K562 (cell line): ENCODE results near the gene LAMB3. TPM values are rescaled to one million over a fixed set of nuclear protein-coding genes. Genes with fewer than 3 reads are reported as not detected.

Experiments used
- ARID1B ChIP-seq: fragments of 450-650 bp; IDR thresholded peaks from 2 replicates; pipeline ENCODE4 v1.6.1; 2016; ENCODE audit warnings: antibody characterized with exemption, mild to moderate bottlenecking, inconsistent platforms
- HDAC1 ChIP-seq, 2 experiments: fragments of 450-650 bp; IDR thresholded peaks; 2 replicates each; pipeline ENCODE4 v1.6.1; 2016 to 2017; ENCODE audit warnings: inconsistent platforms in 1 of 2, mild to moderate bottlenecking in 1 of 2, moderate library complexity in 1 of 2
- IRF9 ChIP-seq: fragments of 450-650 bp; IDR thresholded peaks from 2 replicates; pipeline ENCODE4 v1.6.1; 2016; ENCODE audit warnings: missing biosample characterization, missing genetic modification characterization
- JUN ChIP-seq, 2 experiments: sonication (generic) in 1 of 2; formaldehyde crosslinking in 1 of 2; IDR thresholded peaks; 2 replicates each; pipeline versions ENCODE4 v1.6.1 to v1.8.0; 2012 to 2022; ENCODE audit warnings: borderline replicate concordance in 2 of 2, mild to moderate bottlenecking in 2 of 2, improper control_type of control experiment in 1 of 2, low read depth in 1 of 2, low read length in 1 of 2, missing genetic modification reagents in 1 of 2
- MAFK ChIP-seq: IDR thresholded peaks from 2 replicates; pipeline ENCODE4 v1.6.1; 2011; ENCODE audit warnings: low read length, improper control_type of control experiment
- MEF2D ChIP-seq: conservative IDR thresholded peaks from 2 replicates; pipeline ENCODE4 v1.6.1; 2016; ENCODE audit warnings: low read depth, missing genetic modification characterization, missing compliant biosample characterization
- MYC ChIP-seq, 2 experiments: fragments of 250-450 bp in 1 of 2; sonication (Bioruptor Pico) in 1 of 2; IDR thresholded peaks; 2 replicates each; pipeline versions ENCODE4 v1.5.1 to v1.6.1; 2012 to 2021; ENCODE audit warnings: low read depth in 2 of 2, borderline replicate concordance in 1 of 2, improper control_type of control experiment in 1 of 2, low read length in 1 of 2, mild to moderate bottlenecking in 1 of 2, moderate library complexity in 1 of 2
- NCOA1 ChIP-seq: fragments of 450-650 bp; IDR thresholded peaks from 2 replicates; pipeline ENCODE4 v1.6.1; 2016; ENCODE audit warnings: low read depth
- NEUROD1 ChIP-seq: fragments of 150-350 bp; IDR thresholded peaks from 2 replicates; pipeline ENCODE4 v1.6.1; 2014; ENCODE audit warnings: borderline replicate concordance, low read length, low read depth; ENCODE audit not compliant: partially characterized antibody
- NR2C1 ChIP-seq, 2 experiments: fragments of 450-650 bp; IDR thresholded peaks; 2 replicates each; pipeline ENCODE4 v1.6.1; 2017; ENCODE audit warnings: mild to moderate bottlenecking in 2 of 2, antibody characterized with exemption in 1 of 2, inconsistent platforms in 1 of 2, missing compliant biosample characterization in 1 of 2, missing genetic modification characterization in 1 of 2
- POU5F1 ChIP-seq: fragments of 150-350 bp; IDR thresholded peaks from 2 replicates; pipeline ENCODE4 v1.6.1; 2014; ENCODE audit warnings: borderline replicate concordance, low read length, low read depth, mild to moderate bottlenecking; ENCODE audit not compliant: partially characterized antibody
- PYGO2 ChIP-seq: fragments of 450-650 bp; IDR thresholded peaks from 2 replicates; pipeline ENCODE4 v1.6.1; 2016; ENCODE audit warnings: mild to moderate bottlenecking, missing genetic modification characterization, moderate library complexity, missing compliant biosample characterization
- RREB1 ChIP-seq: fragments of 250-450 bp; sonication (Bioruptor Pico); IDR thresholded peaks from 2 replicates; pipeline ENCODE4 v1.4.0; 2020
- SMARCA4 ChIP-seq: fragments of 450-650 bp; IDR thresholded peaks from 2 replicates; pipeline ENCODE4 v1.6.1; 2016
- TBL1XR1 ChIP-seq, 2 experiments: IDR thresholded peaks; 2 replicates each; pipeline ENCODE4 v1.6.1; 2012; ENCODE audit warnings: improper control_type of control experiment in 2 of 2, low read length in 2 of 2, mild to moderate bottlenecking in 1 of 2
- ZNF175 ChIP-seq: fragments of 200-800 bp; sonication (Bioruptor generic); IDR thresholded peaks from 2 replicates; pipeline ENCODE4 v1.6.1; 2016; ENCODE audit warnings: low read depth, mild to moderate bottlenecking, missing genetic modification characterization, missing compliant biosample characterization
- ZNF263 ChIP-seq: sonication (generic); formaldehyde crosslinking; IDR thresholded peaks from 2 replicates; pipeline ENCODE4 v1.8.0; 2022; ENCODE audit warnings: mild to moderate bottlenecking, missing genetic modification reagents, borderline replicate concordance
- ZNF589 ChIP-seq: fragments of 200-800 bp; sonication (Bioruptor generic); IDR thresholded peaks from 2 replicates; pipeline ENCODE4 v1.6.1; 2016; ENCODE audit warnings: low read depth, missing genetic modification characterization, missing compliant biosample characterization
- ZSCAN32 ChIP-seq: fragments of 450-650 bp; formaldehyde crosslinking; IDR thresholded peaks from 2 replicates; pipeline ENCODE4 v1.4.0; 2020; ENCODE audit warnings: mild to moderate bottlenecking, moderate library complexity
- polyA plus RNA-seq, 8 experiments: library from polyadenylated mRNA; depleted of rRNA in 4 of 8; stranded (reverse) in 5 of 8; unstranded in 3 of 8; fragments of >200 nt; fragmentation: Nextera tagmentation in 2 of 8; fragmentation: Illumina TruSeq in 1 of 8; extraction: Ambion mirVana in 2 of 8; extraction: Trizol in 1 of 8; gene quantifications; 2 replicates each; pipeline versions ENCODE4 v1.2.1 to v1.2.3, GENCODE V29; 2011 to 2014; ENCODE audit warnings: inconsistent platforms in 1 of 8, missing spikeins in 1 of 8
- total RNA-seq, 7 experiments: library from RNA; depleted of rRNA in 6 of 7; stranded (reverse); fragments of >200 nt in 6 of 7; fragmentation: Illumina TruSeq in 2 of 7; extraction: Trizol in 2 of 7; gene quantifications; 2 replicates each; pipeline versions ENCODE4 v1.2.1 to v1.2.3, GENCODE V29; 2011 to 2021; ENCODE audit warnings: low replicate concordance in 1 of 7

The LAMB3 gene
- total and polyA plus RNA-seq, 9 of the 15 experiments (the other 6 are each of a cell fraction or from before 2014, with no cell fraction given), result 0.08 to 1.3 (median 0.91) TPM

- TF ChIP-seq RREB1 (CRISPR knock-in tag) (peak; percentile 6; the same call in 1 of the 2 replicates), ZNF175 (CRISPR knock-in tag) (peak; percentile 75; the same call in 1 of the 2 replicates), PYGO2 (tag) (peak; percentile 59; the same call in 1 of the 2 replicates), MYC (IDR thresholded peaks at IDR 0.05; ENCODE audit: low read depth, low read length) (peak; percentile 78), MYC (CRISPR knock-in tag; IDR thresholded peaks at IDR 0.05; ENCODE audit: borderline replicate concordance, low read depth) (peak; percentile 35; the same call in 1 of the 2 replicates), NR2C1 (IDR thresholded peaks at IDR 0.05) (no peak), NR2C1 (tag; IDR thresholded peaks at IDR 0.05) (peak; percentile 69), ZNF589 (CRISPR knock-in tag) (peak; percentile 66), ZNF263 (CRISPR knock-in tag) (no peak), POU5F1 (no peak), ZSCAN32 (CRISPR knock-in tag) (peak; percentile 85), NEUROD1 (peak; percentile 50), JUN (IDR thresholded peaks at IDR 0.05; ENCODE audit: borderline replicate concordance, low read depth, low read length) (peak; percentile 64), JUN (CRISPR knock-in tag; IDR thresholded peaks at IDR 0.05; ENCODE audit: borderline replicate concordance) (no peak), TBL1XR1 (IDR thresholded peaks at IDR 0.05; ENCODE audit: low read length in 2 of 2) (peak in 1 of 2 experiments; percentile 54; a peak in 1 of 4 replicates), MAFK (0 out of 2 replicates have a peak, but pooled peaks have one; percentile 6), SMARCA4 (peak; percentile 16; the same call in 1 of the 2 replicates), MEF2D (tag) (peak; percentile 19; the same call in 1 of the 2 replicates), NCOA1 (0 out of 2 replicates have a peak, but pooled peaks have one; percentile 17), ARID1B (peak; percentile 35; the same call in 1 of the 2 replicates), HDAC1 (IDR thresholded peaks at IDR 0.05) (no peak), IRF9 (tag) (peak; percentile 93)
Observed at GRCh38 chr1:209673631-209674417, 21.6 kb upstream of the LAMB3 start (continued).
